GM12878 (cell line): Measurements from ENCODE around the gene TMPRSS11F. TPM values are rescaled to one million over a fixed set of nuclear protein-coding genes. Genes with fewer than 3 reads are reported as not detected.

Experiments used
- ATAC-seq: fragments of 200-7000 bp; cut with Tn5 transposase; 3 replicates; pipeline ENCODE4 v1.9.1; 2020; ENCODE audit warnings: mild to moderate bottlenecking, moderate library complexity
- BruUV-seq: library from RNA; stranded (reverse); fragments of 400-500 nt; replicated peaks from 2 replicates; lab custom pipeline; 2021; lab: Mats Ljungman, UMichigan
- CTCF ChIA-PET: fragments of 300-600 bp; sonication (Branson Sonifier 250); formaldehyde crosslinking; extraction: SDS; loops from one replicate; lab custom pipeline; 2021; ENCODE audit warnings: inconsistent platforms; lab: Yijun Ruan, JAX
- POLR2A ChIA-PET: fragments of 350-600 bp; formaldehyde crosslinking; extraction: SDS; loops from one replicate; lab custom pipeline; 2021; ENCODE audit warnings: inconsistent platforms; lab: Charles Lee
- RAD21 ChIA-PET: fragments of 300-600 bp; sonication (Branson Sonifier 250); formaldehyde crosslinking; loops from one replicate; lab custom pipeline; 2023; ENCODE audit warnings: antibody characterized with exemption; ENCODE audit not compliant: unreplicated experiment; lab: Charles Lee
- SMC1A ChIA-PET: fragments of 300-600 bp; sonication (Branson Sonifier 250); formaldehyde crosslinking; loops from one replicate; lab custom pipeline; 2023; ENCODE audit not compliant: unreplicated experiment, uncharacterized antibody; lab: Charles Lee
- DNase-seq: peaks from one replicate; pipeline ENCODE4 v3.0.0-alpha.2; 2011; ENCODE audit warnings: low read depth, low spot score
- FAIRE-seq: peaks from 3 replicates; lab custom pipeline; 2011; peaks lifted over from hg19 to GRCh38; lab: Jason Lieb, UNC
- H2AFZ ChIP-seq: 2 replicates; pipeline ENCODE4 v1.6.0; 2011; ENCODE audit warnings: low read depth, low read length, control low read depth; ENCODE audit not compliant: control insufficient read depth
- H3K27ac ChIP-seq: 2 replicates; pipeline ENCODE4 v1.5.1; 2011; ENCODE audit warnings: control low read depth; ENCODE audit not compliant: control insufficient read depth, insufficient read depth
- H3K27me3 ChIP-seq, 2 experiments: replicated peaks in 1 of 2; 2 replicates each; pipeline versions ENCODE4 v1.6.0 to v1.6.1; 2011; ENCODE audit warnings: low read length in 1 of 2; ENCODE audit not compliant: control insufficient read depth in 2 of 2, insufficient read depth in 2 of 2
- H3K36me3 ChIP-seq, 2 experiments: 2 replicates each; pipeline ENCODE4 v1.5.1; 2011; ENCODE audit warnings: low read length in 1 of 2; ENCODE audit not compliant: control insufficient read depth in 2 of 2, insufficient read depth in 2 of 2
- H3K4me1 ChIP-seq: 2 replicates; pipeline ENCODE4 v1.6.1; 2011; ENCODE audit warnings: mild to moderate bottlenecking, low read length, moderate library complexity, mixed read lengths; ENCODE audit not compliant: control insufficient read depth, insufficient read depth
- H3K4me2 ChIP-seq: 2 replicates; pipeline ENCODE4 v1.6.0; 2011; ENCODE audit warnings: control low read depth; ENCODE audit not compliant: control insufficient read depth, insufficient read depth
- H3K4me3 ChIP-seq: fragments of 200-600 bp; sonication (generic); 2 replicates; pipeline ENCODE4 v1.5.1; 2016
- H3K79me2 ChIP-seq: 2 replicates; pipeline ENCODE4 v1.6.0; 2011; ENCODE audit warnings: low read length; ENCODE audit not compliant: control insufficient read depth, insufficient read depth
- H3K9ac ChIP-seq: 2 replicates; pipeline ENCODE4 v1.8.0; 2011; ENCODE audit warnings: low read length, control low read depth, mixed read lengths; ENCODE audit not compliant: control insufficient read depth, insufficient read depth
- H3K9me3 ChIP-seq: replicated peaks from 3 replicates; pipeline ENCODE4 v1.5.1; 2011; ENCODE audit warnings: mild to moderate bottlenecking, low read length; ENCODE audit not compliant: control insufficient read depth, insufficient read depth
- H4K20me1 ChIP-seq: 2 replicates; pipeline ENCODE4 v1.6.0; 2011; ENCODE audit not compliant: control insufficient read depth, insufficient read depth
- BRCA1 ChIP-seq: IDR thresholded peaks from 2 replicates; pipeline ENCODE4 v1.6.1; 2011; ENCODE audit warnings: low read depth, low read length, improper control_type of control experiment
- FOXM1 ChIP-seq: IDR thresholded peaks from 2 replicates; pipeline ENCODE4 v1.6.1; 2012; ENCODE audit warnings: low read depth, mild to moderate bottlenecking, inconsistent platforms, low read length, moderate library complexity
- MYB ChIP-seq: fragments of 150-350 bp; IDR thresholded peaks from 2 replicates; pipeline ENCODE4 v1.6.1; 2014; ENCODE audit warnings: mild to moderate bottlenecking, low read depth, low read length, borderline replicate concordance
- NFYB ChIP-seq: IDR thresholded peaks from 2 replicates; pipeline ENCODE4 v1.6.1; 2011; ENCODE audit warnings: low read depth, mild to moderate bottlenecking, low read length, improper control_type of control experiment, moderate library complexity; ENCODE audit not compliant: insufficient read depth
- RFX5 ChIP-seq: IDR thresholded peaks from 2 replicates; pipeline ENCODE4 v1.6.1; 2011; ENCODE audit warnings: low read depth, low read length, improper control_type of control experiment
- SIX5 ChIP-seq: IDR thresholded peaks from 2 replicates; pipeline ENCODE4 v1.6.1; 2011; ENCODE audit warnings: mild to moderate bottlenecking, low read depth, low read length, moderate library complexity; ENCODE audit not compliant: severe bottlenecking
- STAT3 ChIP-seq: IDR thresholded peaks from 2 replicates; pipeline ENCODE4 v1.6.1; 2011; ENCODE audit warnings: low read depth, low read length, improper control_type of control experiment
- ZBED1 ChIP-seq: IDR thresholded peaks from 2 replicates; pipeline ENCODE4 v1.6.1; 2016; ENCODE audit warnings: borderline replicate concordance
- ZNF207 ChIP-seq: fragments of 450-650 bp; IDR thresholded peaks from 2 replicates; pipeline ENCODE4 v1.6.1; 2014; ENCODE audit warnings: antibody characterized with exemption, mild to moderate bottlenecking, borderline replicate concordance
- ZNF274 ChIP-seq: IDR thresholded peaks from one replicate; pipeline ENCODE4 v1.8.0; 2011; ENCODE audit not compliant: insufficient read length, insufficient read depth
- WGBS: methylation state at CpG from one replicate; pipeline ENCODE4 v1.1.6; 2016; ENCODE audit warnings: low lambda C conversion rate; ENCODE audit not compliant: insufficient replicate concordance, insufficient coverage; ENCODE audit errors: missing lambda C conversion rate; 5-methylcytosine and 5-hydroxymethylcytosine counted together
- in situ Hi-C: fragments of 300-500 bp; cut with MboI; formaldehyde crosslinking; loops from 9 replicates; pipeline ENCODE4 v1.14.3; 2018; ENCODE audit warnings: mixed read lengths
- intact Hi-C: fragments of 100-400 bp; cut with micrococcal nuclease; formaldehyde crosslinking; loops from one replicate; pipeline ENCODE4 v1.14.2; 2022; ENCODE audit not compliant: unreplicated experiment
- polyA plus RNA-seq, 11 experiments: library from polyadenylated mRNA; depleted of rRNA in 4 of 11; unstranded in 6 of 11; stranded (reverse) in 5 of 11; fragments of >200 nt; fragmentation: Nextera tagmentation in 4 of 11; fragmentation: Illumina TruSeq in 1 of 11; extraction: Ambion mirVana in 4 of 11; extraction: Trizol in 1 of 11; gene quantifications; 1 replicate in 1 of 11; 2 replicates in 10 of 11; pipeline versions ENCODE4 v1.2.1 to v1.2.3, GENCODE V29; 2011 to 2016; ENCODE audit warnings: inconsistent platforms in 2 of 11, missing spikeins in 2 of 11, low read depth in 1 of 11
- total RNA-seq, 4 experiments: library from RNA; depleted of rRNA in 3 of 4; stranded (reverse); fragments of >200 nt in 3 of 4; fragmentation: Illumina TruSeq in 1 of 4; extraction: Trizol in 1 of 4; gene quantifications; 2 replicates each; pipeline versions ENCODE4 v1.2.1 to v1.2.3, GENCODE V29; 2013 to 2021
- TF ChIP-seq, protein P1 (sequence below): fragments of 450-650 bp; IDR thresholded peaks from 2 replicates; pipeline ENCODE4 v1.6.1; 2016; ENCODE audit warnings: mild to moderate bottlenecking
- TF ChIP-seq, protein P2 (sequence below): fragments of 450-650 bp; IDR thresholded peaks from 2 replicates; pipeline ENCODE4 v1.6.1; 2017; ENCODE audit warnings: mild to moderate bottlenecking, low read depth, inconsistent platforms; ENCODE audit not compliant: poor library complexity, severe bottlenecking

Gene TMPRSS11F
- total and polyA plus RNA-seq, 10 of the 15 experiments (the other 5 are each of a cell fraction or from before 2014, with no cell fraction given), result not detected

- WGBS, result 100% methylated on average over 1 of the region's 1 CpG
- H3K9me3 ChIP-seq, result no peaks in the 10 kb centered on the region
- ATAC-seq (no peak), DNase-seq (no peak)
- TF ChIP-seq ZNF207 (no peak), STAT3 (no peak), MYB (no peak), ZNF274 (no peak), ZBED1 (no peak), SIX5 (no peak)
- TF ChIP-seq, all 136 proteins: peak for 0
- in situ Hi-C loops, result no loop called here
- no peak overlapping the region for H3K4me3 ChIP-seq
- H3K27ac ChIP-seq, result no peak overlapping the region
- POLR2A ChIA-PET, result no interaction called here
- H3K9ac ChIP-seq, result no peak overlapping the region
- no peak overlapping the region for H2AFZ ChIP-seq
- no peaks in the 10 kb centered on the region for H3K79me2 ChIP-seq
- BruUV-seq, result no TSS peak
- FAIRE-seq, result no peak
- H3K4me2 ChIP-seq, result no peak overlapping the region
- intact Hi-C loops, result no loop called here
- RAD21 ChIA-PET, result interaction anchor here (0.6 kb wide), 1 partner anchor 32 kb away, joined by 6 read pairs; no protein-coding TSS in a partner anchor
- H3K27me3 ChIP-seq, result no peaks in the 10 kb centered on the region
- no peaks in the 10 kb centered on the region for H4K20me1 ChIP-seq
- no peaks in the 10 kb centered on the region for H3K4me1 ChIP-seq
- CTCF ChIA-PET, result no interaction called here
- no peaks in the 10 kb centered on the region for H3K36me3 ChIP-seq
- SMC1A ChIA-PET, result no interaction called here
Observed at GRCh38 chr4:68147079-68147478, 17.4 kb upstream of the TMPRSS11F start.

GRCh38 chr4:68145261-68145660 lies 15.6 kb upstream of the TMPRSS11F start:
- no peak overlapping the region for H3K9ac ChIP-seq
- SMC1A ChIA-PET, result no interaction called here
- no peaks in the 10 kb centered on the region for H3K36me3 ChIP-seq
- intact Hi-C loops (no loop called here), in situ Hi-C loops (no loop called here)
- H2AFZ ChIP-seq, result no peak overlapping the region
- no TSS peak for BruUV-seq
- ATAC-seq (no peak), DNase-seq (no peak), FAIRE-seq (no peak)
- H3K27me3 ChIP-seq, result no peaks in the 10 kb centered on the region
- 0% methylated on average over 1 of the region's 1 CpG for WGBS
- H4K20me1 ChIP-seq, result no peaks in the 10 kb centered on the region
- POLR2A ChIA-PET, result no interaction called here
- H3K79me2 ChIP-seq, result no peaks in the 10 kb centered on the region
- no peaks in the 10 kb centered on the region for H3K4me1 ChIP-seq
- no peak overlapping the region for H3K4me2 ChIP-seq
- no peaks in the 10 kb centered on the region for H3K9me3 ChIP-seq
- RAD21 ChIA-PET, result no interaction called here
- H3K27ac ChIP-seq, result no peak overlapping the region
- CTCF ChIA-PET, result no interaction called here
- no peak overlapping the region for H3K4me3 ChIP-seq
- TF ChIP-seq, protein P1, sequence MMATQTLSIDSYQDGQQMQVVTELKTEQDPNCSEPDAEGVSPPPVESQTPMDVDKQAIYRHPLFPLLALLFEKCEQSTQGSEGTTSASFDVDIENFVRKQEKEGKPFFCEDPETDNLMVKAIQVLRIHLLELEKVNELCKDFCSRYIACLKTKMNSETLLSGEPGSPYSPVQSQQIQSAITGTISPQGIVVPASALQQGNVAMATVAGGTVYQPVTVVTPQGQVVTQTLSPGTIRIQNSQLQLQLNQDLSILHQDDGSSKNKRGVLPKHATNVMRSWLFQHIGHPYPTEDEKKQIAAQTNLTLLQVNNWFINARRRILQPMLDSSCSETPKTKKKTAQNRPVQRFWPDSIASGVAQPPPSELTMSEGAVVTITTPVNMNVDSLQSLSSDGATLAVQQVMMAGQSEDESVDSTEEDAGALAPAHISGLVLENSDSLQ, result no peak
- TF ChIP-seq FOXM1 (no peak), BRCA1 (no peak), RFX5 (no peak), ZBED1 (no peak), NFYB (no peak)
- TF ChIP-seq, protein P2, sequence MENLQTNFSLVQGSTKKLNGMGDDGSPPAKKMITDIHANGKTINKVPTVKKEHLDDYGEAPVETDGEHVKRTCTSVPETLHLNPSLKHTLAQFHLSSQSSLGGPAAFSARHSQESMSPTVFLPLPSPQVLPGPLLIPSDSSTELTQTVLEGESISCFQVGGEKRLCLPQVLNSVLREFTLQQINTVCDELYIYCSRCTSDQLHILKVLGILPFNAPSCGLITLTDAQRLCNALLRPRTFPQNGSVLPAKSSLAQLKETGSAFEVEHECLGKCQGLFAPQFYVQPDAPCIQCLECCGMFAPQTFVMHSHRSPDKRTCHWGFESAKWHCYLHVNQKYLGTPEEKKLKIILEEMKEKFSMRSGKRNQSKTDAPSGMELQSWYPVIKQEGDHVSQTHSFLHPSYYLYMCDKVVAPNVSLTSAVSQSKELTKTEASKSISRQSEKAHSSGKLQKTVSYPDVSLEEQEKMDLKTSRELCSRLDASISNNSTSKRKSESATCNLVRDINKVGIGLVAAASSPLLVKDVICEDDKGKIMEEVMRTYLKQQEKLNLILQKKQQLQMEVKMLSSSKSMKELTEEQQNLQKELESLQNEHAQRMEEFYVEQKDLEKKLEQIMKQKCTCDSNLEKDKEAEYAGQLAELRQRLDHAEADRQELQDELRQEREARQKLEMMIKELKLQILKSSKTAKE, result no peak
